Heart left ventricle (tissue), 13 donors: ENCODE results near the gene PRKCB.

Source experiments
- CTCF ChIP-seq, 12 donors: fragments of 200-600 bp; sonication (generic) in 4 of 12; IDR thresholded peaks; one replicate each; pipeline versions ENCODE4 v1.5.0 to v1.8.0; 2018 to 2022; ENCODE audit warnings: antibody characterized with exemption in 12 of 12, mild to moderate bottlenecking in 5 of 12
- POLR2A ChIP-seq, 2 donors: fragments of 450-650 bp; IDR thresholded peaks; one replicate each; pipeline ENCODE4 v1.6.1; 2017; ENCODE audit warnings: antibody characterized with exemption in 2 of 2, mild to moderate bottlenecking in 2 of 2, moderate library complexity in 2 of 2
- donor health status: ischemic (EF 13 %, LVEDD 7.1; RV severe dilation, severe dysfunction).
- donor health status: DM: no; HTN: yes; CAD: no.
- donor health status: DM: no; HTN: no; CAD: no.
- donor health status: ischemic (EF 25% LVEDD 6.9; RV normal size, moderate dysfunction).
- donor health status: ischemic (EF 25% LVEDD 5.7; RV mildly dilated, moderate dysfunction).
- donor health status: ischemic (EF 35%, LVEDD 5.7; RV mildly dilated, moderate dysfunction).
- donor health status: nonischemic (EF 11% LVEDD 7.7; RV severe dilation, severe dysfunction).
- donor health status: DM: yes; HTN: yes; CAD: no.
- donor health status: PGD.
- donor health status: ischemic (EF 29% LVEDD 5.4; RV normal size, mild dysfunction).
- donor health status: nonischemic (EF 23%, LVEDD 6.1; RV moderate dilation, normal function).

DNA sequence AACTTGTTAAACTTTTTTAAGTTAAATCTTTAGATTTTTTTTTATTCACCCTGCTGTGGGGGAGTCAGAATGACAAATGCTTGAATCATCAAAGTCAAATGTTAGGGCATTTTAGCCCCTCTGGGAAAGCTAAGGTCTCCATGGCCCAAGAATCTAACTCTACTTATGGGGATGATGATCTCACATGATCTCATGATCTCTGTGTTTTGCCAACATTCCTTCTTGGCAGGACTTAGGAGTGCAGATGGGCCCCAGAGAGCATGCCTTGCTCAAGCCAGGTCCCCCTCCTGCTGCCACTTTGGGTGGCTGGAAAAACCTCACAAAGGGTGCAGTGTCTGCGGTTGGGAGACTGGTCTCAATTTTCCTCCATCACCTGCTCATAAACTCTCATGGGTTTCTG is 108.6 kb downstream of the PRKCB start:
- no peak for TF ChIP-seq CTCF (IDR thresholded peaks at IDR 0.05)
- no peak for TF ChIP-seq POLR2A (IDR thresholded peaks at IDR 0.05)
